GM12873 (cell line): Measurements from ENCODE around the gene DENND2D.

Source experiments
- TF ChIP-seq, protein P1 (sequence below): IDR thresholded peaks from 2 replicates; pipeline ENCODE4 v1.5.1; 2012; ENCODE audit warnings: low read depth, mild to moderate bottlenecking, moderate library complexity, low read length, control low read depth; ENCODE audit not compliant: insufficient read depth; ENCODE audit errors: missing control alignments

DENND2D gene

DNA sequence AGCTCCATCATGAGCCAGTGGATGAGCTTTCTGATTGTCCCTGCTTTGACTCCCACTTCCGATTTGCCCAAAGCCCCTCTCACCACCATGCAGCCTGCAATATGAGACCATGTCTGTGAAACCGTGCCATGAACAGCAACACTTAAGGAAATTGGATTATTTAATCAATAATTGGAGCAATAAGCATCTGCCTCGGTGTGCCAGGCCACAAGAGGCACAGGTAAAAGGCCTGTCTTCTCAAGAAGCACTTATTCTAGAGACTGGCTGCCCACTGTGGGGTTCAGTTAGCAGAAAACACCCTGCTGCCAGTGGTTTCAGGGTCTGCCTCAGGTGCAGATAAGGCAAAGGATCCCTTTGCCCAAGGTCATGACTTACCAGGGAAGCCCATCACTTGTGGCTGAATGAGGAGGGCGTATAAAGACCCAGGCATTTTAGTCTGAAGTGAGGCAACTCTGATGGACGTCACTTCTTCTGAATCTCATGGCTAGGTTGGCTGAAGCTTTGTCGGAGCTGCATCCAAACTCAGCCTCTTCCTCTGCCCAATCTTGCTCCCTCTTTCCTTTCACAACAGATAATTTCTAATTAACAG is 19.9 kb upstream of the DENND2D start:
- TF ChIP-seq, protein P1, sequence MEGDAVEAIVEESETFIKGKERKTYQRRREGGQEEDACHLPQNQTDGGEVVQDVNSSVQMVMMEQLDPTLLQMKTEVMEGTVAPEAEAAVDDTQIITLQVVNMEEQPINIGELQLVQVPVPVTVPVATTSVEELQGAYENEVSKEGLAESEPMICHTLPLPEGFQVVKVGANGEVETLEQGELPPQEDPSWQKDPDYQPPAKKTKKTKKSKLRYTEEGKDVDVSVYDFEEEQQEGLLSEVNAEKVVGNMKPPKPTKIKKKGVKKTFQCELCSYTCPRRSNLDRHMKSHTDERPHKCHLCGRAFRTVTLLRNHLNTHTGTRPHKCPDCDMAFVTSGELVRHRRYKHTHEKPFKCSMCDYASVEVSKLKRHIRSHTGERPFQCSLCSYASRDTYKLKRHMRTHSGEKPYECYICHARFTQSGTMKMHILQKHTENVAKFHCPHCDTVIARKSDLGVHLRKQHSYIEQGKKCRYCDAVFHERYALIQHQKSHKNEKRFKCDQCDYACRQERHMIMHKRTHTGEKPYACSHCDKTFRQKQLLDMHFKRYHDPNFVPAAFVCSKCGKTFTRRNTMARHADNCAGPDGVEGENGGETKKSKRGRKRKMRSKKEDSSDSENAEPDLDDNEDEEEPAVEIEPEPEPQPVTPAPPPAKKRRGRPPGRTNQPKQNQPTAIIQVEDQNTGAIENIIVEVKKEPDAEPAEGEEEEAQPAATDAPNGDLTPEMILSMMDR: no peak

- TF ChIP-seq, protein P1: no peak
Measured at GRCh38 chr1:111219557-111220286, 19.3 kb upstream of the DENND2D start.

GRCh38 chr1:111218701-111219556 is 18.5 kb upstream of the DENND2D start:
- TF ChIP-seq, protein P1: no peak

DNA sequence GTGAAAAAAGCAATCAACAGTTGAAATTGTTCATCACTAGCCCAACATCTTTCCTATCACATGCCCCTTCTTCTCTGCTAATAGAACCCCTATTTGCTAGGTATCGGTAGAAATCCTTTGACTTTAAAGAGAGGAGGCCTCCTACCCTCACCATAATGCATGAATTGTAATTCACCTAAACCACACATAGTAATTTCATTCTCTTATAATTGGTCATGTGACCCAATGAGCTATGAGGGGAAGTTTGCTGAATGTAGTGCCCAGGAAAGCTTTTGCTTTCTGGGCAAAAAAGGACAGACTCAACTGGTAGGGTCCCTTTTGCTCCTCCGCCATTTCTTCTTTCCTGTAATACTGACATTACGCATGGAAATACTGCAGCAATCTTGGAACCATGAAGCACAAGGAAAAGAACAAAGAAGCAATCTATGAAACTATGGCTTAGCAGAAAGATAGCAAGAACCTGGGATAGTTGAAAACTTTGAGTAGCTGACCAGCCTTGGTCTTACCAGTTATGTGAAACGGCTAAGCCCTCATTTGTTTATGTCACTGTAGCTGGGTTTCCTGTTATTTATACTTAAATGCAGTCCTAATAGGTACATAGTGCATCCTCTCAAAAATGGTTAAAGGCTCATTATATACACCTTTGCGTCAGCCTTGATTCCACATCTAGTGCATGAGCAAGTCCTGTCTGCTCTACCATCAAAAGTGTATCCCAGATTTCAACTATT is 16.9 kb upstream of the DENND2D start:
- TF ChIP-seq, protein P1: no peak

- TF ChIP-seq, protein P1: no peak
Measured at GRCh38 chr1:111216751-111217150, 16.3 kb upstream of the DENND2D start.

GRCh38 chr1:111214884-111215283 is 14.4 kb upstream of the DENND2D start:
- TF ChIP-seq, protein P1: no peak
